ENCODE results near the gene PSAPL1.
"Not testable (repeated sequence)": the region's sequence is repeated elsewhere in the genome, so short reads cannot be mapped to it uniquely, and the experiment has no call there.

Gene PSAPL1

GRCh38 chr4:7458477-7458876, 23.7 kb upstream of the PSAPL1 start:
- DNase-seq: no peak

GRCh38 chr4:7458066-7458425, 23.3 kb upstream of the PSAPL1 start:
- no peak for DNase-seq

- DNase-seq: no peak
Measured at GRCh38 chr4:7457201-7458065, 22.7 kb upstream of the PSAPL1 start.

- not testable (repeated sequence) for DNase-seq
Measured at GRCh38 chr4:7452802-7453201, 18.1 kb upstream of the PSAPL1 start.

- DNase-seq: no peak
Measured at GRCh38 chr4:7451800-7452199, 17.1 kb upstream of the PSAPL1 start.

- no peak for DNase-seq
Measured at GRCh38 chr4:7451434-7451789, 16.7 kb upstream of the PSAPL1 start.

- DNase-seq: no peak
Measured at GRCh38 chr4:7450775-7451433, 16.2 kb upstream of the PSAPL1 start.

- DNase-seq: no peak
Measured at GRCh38 chr4:7448036-7448435, 13.3 kb upstream of the PSAPL1 start.

GRCh38 chr4:7447236-7447635, 12.5 kb upstream of the PSAPL1 start:
- DNase-seq: no peak

GRCh38 chr4:7444731-7445130, 10.0 kb upstream of the PSAPL1 start:
- no peak for DNase-seq

GRCh38 chr4:7444314-7444713, 9.6 kb upstream of the PSAPL1 start:
- no peak for DNase-seq

- DNase-seq: peak; percentile 58
Measured at GRCh38 chr4:7442574-7443162, 7.9 kb upstream of the PSAPL1 start.

- DNase-seq: no peak
Measured at GRCh38 chr4:7441201-7441600, 6.5 kb upstream of the PSAPL1 start.

- no peak for DNase-seq
Measured at GRCh38 chr4:7439699-7440098, 5.0 kb upstream of the PSAPL1 start.

- DNase-seq: no peak
Measured at GRCh38 chr4:7436256-7436655, 1.5 kb upstream of the PSAPL1 start.

- DNase-seq: peak; percentile 25
Measured at GRCh38 chr4:7435471-7436061, 836 bp upstream of the PSAPL1 start.

- DNase-seq: no peak
Measured at GRCh38 chr4:7434141-7434765, 477 bp downstream of the PSAPL1 start.

GRCh38 chr4:7433376-7434140, 1.2 kb downstream of the PSAPL1 start:
- no peak for DNase-seq

- no peak for DNase-seq
Measured at GRCh38 chr4:7432531-7433375, 2.0 kb downstream of the PSAPL1 start.

GRCh38 chr4:7431696-7432530, 2.8 kb downstream of the PSAPL1 start:
- DNase-seq: no peak
